ENCODE measurements around the gene FAM184A.
A peak's percentile ranks its signal among the peaks of the same experiment; 100 is the strongest.

FAM184A gene

GRCh38 chr6:118933855-118934460, 144.5 kb downstream of the FAM184A start:
- peak overlapping the region; percentile 31; the same call in 1 of the 2 replicates for H2AFZ ChIP-seq (ENCODE audit: low read length)
- no peaks in the 10 kb centered on the region for H3K9me3 ChIP-seq (ENCODE audit: insufficient read depth, low read depth, low read length)
- TF ChIP-seq CTCF (conservative IDR thresholded peaks at IDR 0.05; ENCODE audit: low read length) (no peak), EZH2phosphoT487 (IDR thresholded peaks at IDR 0.05; ENCODE audit: borderline replicate concordance) (no peak)
- H3K27me3 ChIP-seq (ENCODE audit: insufficient read depth, low read length, poor library complexity, severe bottlenecking) = no peaks in the 10 kb centered on the region
- H3K4me3 ChIP-seq (ENCODE audit: low read length, poor library complexity, severe bottlenecking) = peak overlapping the region; percentile 99
- peaks cover 3% of the 10 kb centered on the region; the same call in 1 of the 2 replicates for H3K36me3 ChIP-seq (ENCODE audit: insufficient read depth, low read length)
- no peaks in the 10 kb centered on the region for H3K9me2 ChIP-seq (replicated peaks; ENCODE audit: low read depth, low read length)
- peaks cover 47% of the 10 kb centered on the region for H3K4me1 ChIP-seq (ENCODE audit: insufficient read depth, low read length, poor library complexity, severe bottlenecking)
- H3K79me2 ChIP-seq (ENCODE audit: insufficient read depth, low read length) = peaks cover 57% of the 10 kb centered on the region
- H4K20me1 ChIP-seq (ENCODE audit: insufficient read depth, low read length, poor library complexity, severe bottlenecking) = peaks cover 28% of the 10 kb centered on the region
- H3K9ac ChIP-seq (ENCODE audit: low read depth, low read length, poor library complexity, severe bottlenecking) = peak overlapping the region; percentile 96
- H3K4me2 ChIP-seq (ENCODE audit: low read depth, low read length, poor library complexity, severe bottlenecking) = peak overlapping the region; percentile 79
- H3F3A ChIP-seq (ENCODE audit: low read depth) = no peaks in the 10 kb centered on the region

GRCh38 chr6:118932421-118932820, 146.0 kb downstream of the FAM184A start:
- Histone ChIP-seq H3K4me2 (ENCODE audit: low read depth, low read length, poor library complexity, severe bottlenecking) (peak overlapping the region; percentile 79), H3K27me3 (ENCODE audit: insufficient read depth, low read length, poor library complexity, severe bottlenecking) (no peaks in the 10 kb centered on the region), H3K9me3 (ENCODE audit: insufficient read depth, low read depth, low read length) (no peaks in the 10 kb centered on the region), H3K79me2 (ENCODE audit: insufficient read depth, low read length) (peaks cover 62% of the 10 kb centered on the region), H4K20me1 (ENCODE audit: insufficient read depth, low read length, poor library complexity, severe bottlenecking) (peaks cover 28% of the 10 kb centered on the region), H3K9ac (ENCODE audit: low read depth, low read length, poor library complexity, severe bottlenecking) (peak overlapping the region; percentile 35), H3K36me3 (ENCODE audit: insufficient read depth, low read length) (peaks cover 9% of the 10 kb centered on the region; the same call in 1 of the 2 replicates), H3K4me3 (ENCODE audit: low read length, poor library complexity, severe bottlenecking) (peak overlapping the region; percentile 24), H3K9me2 (replicated peaks; ENCODE audit: low read depth, low read length) (no peaks in the 10 kb centered on the region), H3F3A (ENCODE audit: low read depth) (no peaks in the 10 kb centered on the region), H3K4me1 (ENCODE audit: insufficient read depth, low read length, poor library complexity, severe bottlenecking) (peaks cover 53% of the 10 kb centered on the region), H2AFZ (ENCODE audit: low read length) (no peak overlapping the region)
- TF ChIP-seq EZH2phosphoT487 (IDR thresholded peaks at IDR 0.05; ENCODE audit: borderline replicate concordance) (no peak), CTCF (conservative IDR thresholded peaks at IDR 0.05; ENCODE audit: low read length) (no peak)

- peaks cover 28% of the 10 kb centered on the region for H4K20me1 ChIP-seq (ENCODE audit: insufficient read depth, low read length, poor library complexity, severe bottlenecking)
- H3K36me3 ChIP-seq (ENCODE audit: insufficient read depth, low read length) = peaks cover 11% of the 10 kb centered on the region; the same call in 1 of the 2 replicates
- no peaks in the 10 kb centered on the region for H3F3A ChIP-seq (ENCODE audit: low read depth)
- peaks cover 62% of the 10 kb centered on the region for H3K79me2 ChIP-seq (ENCODE audit: insufficient read depth, low read length)
- no peaks in the 10 kb centered on the region for H3K9me3 ChIP-seq (ENCODE audit: insufficient read depth, low read depth, low read length)
- peak overlapping the region; percentile 79 for H3K4me2 ChIP-seq (ENCODE audit: low read depth, low read length, poor library complexity, severe bottlenecking)
- H3K4me3 ChIP-seq (ENCODE audit: low read length, poor library complexity, severe bottlenecking) = no peak overlapping the region
- no peaks in the 10 kb centered on the region for H3K9me2 ChIP-seq (replicated peaks; ENCODE audit: low read depth, low read length)
- H3K4me1 ChIP-seq (ENCODE audit: insufficient read depth, low read length, poor library complexity, severe bottlenecking) = peaks cover 54% of the 10 kb centered on the region
- TF ChIP-seq CTCF (conservative IDR thresholded peaks at IDR 0.05; ENCODE audit: low read length) (no peak), EZH2phosphoT487 (IDR thresholded peaks at IDR 0.05; ENCODE audit: borderline replicate concordance) (no peak)
- peak overlapping the region; percentile 35 for H3K9ac ChIP-seq (ENCODE audit: low read depth, low read length, poor library complexity, severe bottlenecking)
- no peak overlapping the region for H2AFZ ChIP-seq (ENCODE audit: low read length)
- H3K27me3 ChIP-seq (ENCODE audit: insufficient read depth, low read length, poor library complexity, severe bottlenecking) = no peaks in the 10 kb centered on the region
Measured at GRCh38 chr6:118931436-118931835, 147.0 kb downstream of the FAM184A start.

Data from Loucy (cell line).